ENCODE results near the gene TNPO2. TPM values are rescaled to one million over a fixed set of nuclear protein-coding genes. Genes with fewer than 3 reads are reported as not detected.

TNPO2 gene
- total RNA-seq, 2 experiments from 2014 or later = 47.3 to 47.4 TPM

DNA sequence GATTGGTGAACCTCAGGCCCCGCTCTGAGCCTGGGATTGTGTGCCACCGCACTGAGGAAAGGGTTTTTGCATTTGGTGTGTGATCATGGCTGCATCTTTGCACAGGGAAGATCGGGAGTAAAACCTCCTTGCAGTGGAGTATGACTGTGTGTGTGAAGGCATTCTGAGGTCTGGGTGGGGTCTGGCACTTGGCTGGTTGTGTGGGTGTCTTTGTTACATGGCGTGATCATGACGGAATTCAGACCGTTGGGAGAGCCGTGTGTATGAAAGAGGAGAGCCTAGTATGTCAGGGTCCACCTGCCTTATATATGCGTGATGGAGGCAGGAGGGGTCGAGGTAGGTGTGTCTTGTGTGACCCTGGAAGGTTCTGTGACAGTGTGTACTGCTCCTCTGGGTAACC is 27.1 kb upstream of the TNPO2 start:
- H3K27ac Mint-ChIP-seq = no peak overlapping the region
- peaks cover 26% of the 10 kb centered on the region for H3K36me3 Mint-ChIP-seq (ENCODE audit: low read depth)
- Histone ChIP-seq H3K4me3 (ENCODE audit: low read length) (no peak overlapping the region), H3K36me3 (ENCODE audit: insufficient read depth, low read length) (peaks cover 20% of the 10 kb centered on the region), H3K27ac (ENCODE audit: low read depth in 1 of 2, low read length in 2 of 2) (no peak overlapping the region), H3K27me3 (ENCODE audit: control insufficient read depth in 1 of 2, insufficient read depth in 2 of 2, low read length in 2 of 2) (peaks cover 8 to 11% of the 10 kb centered on the region in 2 experiments), H3K4me1 (ENCODE audit: insufficient read depth, low read length) (peaks cover 11% of the 10 kb centered on the region), H3K9me3 (ENCODE audit: control insufficient read depth in 1 of 2, insufficient read depth in 1 of 2, low read length in 2 of 2) (peaks cover 7 to 19% of the 10 kb centered on the region in 2 experiments)
- TF ChIP-seq, protein P1, sequence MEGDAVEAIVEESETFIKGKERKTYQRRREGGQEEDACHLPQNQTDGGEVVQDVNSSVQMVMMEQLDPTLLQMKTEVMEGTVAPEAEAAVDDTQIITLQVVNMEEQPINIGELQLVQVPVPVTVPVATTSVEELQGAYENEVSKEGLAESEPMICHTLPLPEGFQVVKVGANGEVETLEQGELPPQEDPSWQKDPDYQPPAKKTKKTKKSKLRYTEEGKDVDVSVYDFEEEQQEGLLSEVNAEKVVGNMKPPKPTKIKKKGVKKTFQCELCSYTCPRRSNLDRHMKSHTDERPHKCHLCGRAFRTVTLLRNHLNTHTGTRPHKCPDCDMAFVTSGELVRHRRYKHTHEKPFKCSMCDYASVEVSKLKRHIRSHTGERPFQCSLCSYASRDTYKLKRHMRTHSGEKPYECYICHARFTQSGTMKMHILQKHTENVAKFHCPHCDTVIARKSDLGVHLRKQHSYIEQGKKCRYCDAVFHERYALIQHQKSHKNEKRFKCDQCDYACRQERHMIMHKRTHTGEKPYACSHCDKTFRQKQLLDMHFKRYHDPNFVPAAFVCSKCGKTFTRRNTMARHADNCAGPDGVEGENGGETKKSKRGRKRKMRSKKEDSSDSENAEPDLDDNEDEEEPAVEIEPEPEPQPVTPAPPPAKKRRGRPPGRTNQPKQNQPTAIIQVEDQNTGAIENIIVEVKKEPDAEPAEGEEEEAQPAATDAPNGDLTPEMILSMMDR (IDR thresholded peaks at IDR 0.05) = no peak
- ATAC-seq (ENCODE audit: poor library complexity) = no peak
- DNase-seq = no peak
- peaks cover 6% of the 10 kb centered on the region for H3K4me1 Mint-ChIP-seq (ENCODE audit: low read depth)
- POLR2A ChIA-PET = no interaction called here
- H3K4me3 Mint-ChIP-seq = no peak overlapping the region
- H3K27me3 Mint-ChIP-seq = peaks cover 30% of the 10 kb centered on the region
- peaks cover 4% of the 10 kb centered on the region for H3K9me3 Mint-ChIP-seq
- CTCF ChIA-PET = no interaction called here
- intact Hi-C loops (cut with DNase I, micrococcal nuclease) = no loop called here

GRCh38 chr19:12749938-12750521 is 26.3 kb upstream of the TNPO2 start:
- no peak overlapping the region for H3K27ac Mint-ChIP-seq
- Histone ChIP-seq H3K4me3 (ENCODE audit: low read length) (no peak overlapping the region), H3K4me1 (ENCODE audit: insufficient read depth, low read length) (peaks cover 11% of the 10 kb centered on the region), H3K27ac (ENCODE audit: low read depth in 1 of 2, low read length in 2 of 2) (no peak overlapping the region), H3K9me3 (ENCODE audit: control insufficient read depth in 1 of 2, insufficient read depth in 1 of 2, low read length in 2 of 2) (peaks cover 7 to 19% of the 10 kb centered on the region in 2 experiments), H3K27me3 (ENCODE audit: control insufficient read depth in 1 of 2, insufficient read depth in 2 of 2, low read length in 2 of 2) (peaks cover 6 to 10% of the 10 kb centered on the region in 2 experiments), H3K36me3 (ENCODE audit: insufficient read depth, low read length) (peaks cover 28% of the 10 kb centered on the region)
- DNase-seq (peak in 1 of 14 experiments; percentile 10), ATAC-seq (ENCODE audit: poor library complexity) (peak; percentile 26)
- TF ChIP-seq, protein P1 (IDR thresholded peaks at IDR 0.05) = no peak
- peaks cover 34% of the 10 kb centered on the region for H3K36me3 Mint-ChIP-seq (ENCODE audit: low read depth)
- H3K9me3 Mint-ChIP-seq = peaks cover 4% of the 10 kb centered on the region
- ChIA-PET CTCF (no interaction called here), POLR2A (no interaction called here)
- no peak overlapping the region for H3K4me3 Mint-ChIP-seq
- peaks cover 6% of the 10 kb centered on the region for H3K4me1 Mint-ChIP-seq (ENCODE audit: low read depth)
- H3K27me3 Mint-ChIP-seq = peaks cover 24% of the 10 kb centered on the region
- intact Hi-C loops (cut with DNase I, micrococcal nuclease) = no loop called here

DNA sequence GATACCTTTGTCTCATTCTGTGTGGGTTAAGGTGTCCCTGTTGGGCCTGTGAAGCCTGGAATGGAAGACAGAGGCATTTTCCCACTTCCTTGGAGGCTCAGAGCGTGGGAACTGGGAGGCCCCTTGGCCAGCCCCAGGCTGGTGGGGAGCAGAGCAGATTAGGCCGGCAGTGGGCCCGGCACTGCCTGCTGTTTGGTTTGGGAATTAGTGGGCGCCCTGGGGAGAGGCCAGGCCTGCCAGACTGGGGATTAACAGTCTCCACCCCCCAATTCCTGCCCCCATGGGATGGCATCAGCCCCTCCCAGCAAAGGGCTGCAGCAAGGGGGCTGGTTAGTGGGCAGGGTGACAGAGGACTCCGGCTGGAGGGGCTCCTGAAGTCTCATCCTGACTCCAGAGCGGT is 24.8 kb upstream of the TNPO2 start:
- Mint-ChIP-seq H3K4me1 (ENCODE audit: low read depth) (peaks cover 6% of the 10 kb centered on the region), H3K27me3 (peaks cover 18% of the 10 kb centered on the region), H3K36me3 (ENCODE audit: low read depth) (peaks cover 45% of the 10 kb centered on the region), H3K4me3 (no peak overlapping the region), H3K9me3 (peaks cover 4% of the 10 kb centered on the region), H3K27ac (no peak overlapping the region)
- Histone ChIP-seq H3K27ac (ENCODE audit: low read depth in 1 of 2, low read length in 2 of 2) (no peak overlapping the region), H3K27me3 (ENCODE audit: control insufficient read depth in 1 of 2, insufficient read depth in 2 of 2, low read length in 2 of 2) (peaks cover 6% of the 10 kb centered on the region in 2 experiments), H3K4me3 (ENCODE audit: low read length) (no peak overlapping the region), H3K4me1 (ENCODE audit: insufficient read depth, low read length) (peaks cover 11% of the 10 kb centered on the region), H3K9me3 (ENCODE audit: control insufficient read depth in 1 of 2, insufficient read depth in 1 of 2, low read length in 2 of 2) (peaks cover 7 to 19% of the 10 kb centered on the region in 2 experiments), H3K36me3 (ENCODE audit: insufficient read depth, low read length) (peaks cover 35% of the 10 kb centered on the region)
- no peak for DNase-seq
- TF ChIP-seq, protein P1 (IDR thresholded peaks at IDR 0.05) = no peak
- ChIA-PET CTCF (no interaction called here), POLR2A (no interaction called here)
- intact Hi-C loops (cut with DNase I, micrococcal nuclease) = no loop called here
- no peak for ATAC-seq (ENCODE audit: poor library complexity)

All from CD4-positive, alpha-beta T cell (primary cell).